ENCODE data around the gene BRCA2.

GRCh38 chr13:32445461-32445860 lies 130.2 kb downstream of the BRCA2 start:
- TF ChIP-seq CTCF (IDR thresholded peaks at IDR 0.05), result no peak
- no peak for TF ChIP-seq EP300 (IDR thresholded peaks at IDR 0.05)
